Bone marrow (tissue), 2 donors: Measurements from ENCODE around the gene FAM185A.
"Not testable (repeated sequence)": the region's sequence is repeated elsewhere in the genome, so short reads cannot be mapped to it uniquely, and the experiment has no call there.

Experiments used
- DNase-seq, 2 donors: peaks; one replicate each; lab custom pipeline; 2025; lab: John Stamatoyannopoulos, UW

Gene FAM185A

DNA sequence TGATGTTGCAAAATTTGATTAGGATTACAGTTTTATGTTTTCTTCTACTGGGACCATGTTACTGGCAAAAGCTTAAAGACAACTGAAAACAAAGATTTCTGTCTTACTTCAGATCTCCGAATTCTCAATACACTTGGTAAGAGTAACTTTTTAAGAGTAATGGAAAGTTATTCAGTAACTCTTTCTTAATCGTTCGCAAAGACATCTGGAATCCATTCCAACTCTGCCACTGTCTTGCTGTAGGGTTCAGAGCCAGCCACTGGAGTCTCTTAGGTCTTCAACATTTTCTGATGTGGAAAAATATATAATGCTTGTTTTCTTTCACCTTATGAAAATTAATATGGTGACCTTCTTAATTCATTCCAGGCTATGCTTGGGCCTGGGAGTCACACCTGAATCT, 29.9 kb downstream of the FAM185A start:
- DNase-seq: not testable (repeated sequence)

DNA sequence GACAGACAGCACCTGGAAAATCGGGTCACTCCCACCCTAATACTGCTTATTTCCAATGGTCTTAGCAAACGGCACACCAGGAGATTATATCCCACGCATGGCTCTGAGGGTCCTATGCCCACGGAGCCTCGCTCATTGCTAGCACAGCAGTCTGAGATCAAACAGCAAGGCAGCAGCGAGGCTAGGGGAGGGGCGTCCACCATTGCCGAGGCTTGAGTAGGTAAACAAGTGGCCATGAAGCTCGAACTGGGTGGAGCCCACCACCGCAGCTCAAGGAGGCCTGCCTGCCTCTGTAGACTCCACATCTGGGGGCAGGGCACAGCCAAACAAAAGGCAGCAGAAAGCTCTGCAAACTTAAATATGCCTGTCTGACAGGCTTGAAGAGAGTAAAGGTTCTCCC, 32.1 kb downstream of the FAM185A start:
- not testable (repeated sequence) for DNase-seq

DNA sequence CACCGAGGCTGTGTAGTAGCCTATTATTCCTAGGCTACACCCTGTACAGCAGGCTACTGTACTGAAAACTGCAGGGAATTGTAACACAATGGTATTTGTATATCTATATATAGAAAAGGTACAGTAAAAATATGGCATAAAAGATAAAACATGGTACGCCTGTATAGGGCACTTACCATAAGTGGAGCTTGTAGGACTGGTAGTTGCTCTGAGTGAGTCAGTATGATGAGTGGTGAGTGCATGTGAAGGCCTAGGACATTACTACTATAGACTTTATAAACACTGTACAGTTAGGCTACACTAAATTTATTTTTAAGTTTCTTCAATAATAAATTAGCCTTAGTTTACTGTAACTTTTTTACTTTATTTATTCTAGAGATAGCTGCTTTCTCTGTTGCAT, 40.0 kb downstream of the FAM185A start:
- not testable (repeated sequence) for DNase-seq

DNA sequence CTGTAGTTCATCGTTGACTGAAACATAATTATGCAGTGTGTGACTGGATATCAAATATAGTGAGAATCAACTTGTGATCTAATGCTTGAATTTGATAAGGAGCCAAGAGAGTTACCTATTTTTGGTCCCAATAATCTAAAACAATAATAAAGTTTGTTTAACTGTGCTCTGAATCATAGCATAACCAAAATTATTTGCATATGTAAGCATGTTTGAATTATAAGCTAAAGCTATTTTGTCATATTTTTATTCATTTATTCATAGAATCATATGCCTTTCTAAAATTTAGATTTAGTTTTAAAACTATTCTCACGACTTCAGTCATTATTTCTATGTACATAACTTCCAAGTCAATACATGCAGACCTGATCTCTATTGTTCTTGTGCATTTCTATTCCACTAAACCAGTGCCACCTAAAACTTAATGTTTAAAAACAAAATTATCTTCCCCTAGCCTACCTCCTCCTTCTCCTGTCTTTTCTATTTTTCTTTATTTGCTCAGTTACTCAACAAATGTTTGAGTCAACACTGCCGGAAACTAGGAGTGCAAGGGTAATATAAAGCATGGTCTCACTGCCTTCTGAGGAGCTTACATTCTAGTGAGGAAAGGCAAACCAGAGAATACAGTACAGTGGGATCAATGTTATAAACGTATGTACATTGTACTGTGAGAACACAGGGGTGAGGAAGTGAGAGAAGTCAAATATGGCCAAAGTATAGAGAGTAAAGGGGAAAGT, 41.7 kb downstream of the FAM185A start:
- DNase-seq: not testable (repeated sequence)

DNA sequence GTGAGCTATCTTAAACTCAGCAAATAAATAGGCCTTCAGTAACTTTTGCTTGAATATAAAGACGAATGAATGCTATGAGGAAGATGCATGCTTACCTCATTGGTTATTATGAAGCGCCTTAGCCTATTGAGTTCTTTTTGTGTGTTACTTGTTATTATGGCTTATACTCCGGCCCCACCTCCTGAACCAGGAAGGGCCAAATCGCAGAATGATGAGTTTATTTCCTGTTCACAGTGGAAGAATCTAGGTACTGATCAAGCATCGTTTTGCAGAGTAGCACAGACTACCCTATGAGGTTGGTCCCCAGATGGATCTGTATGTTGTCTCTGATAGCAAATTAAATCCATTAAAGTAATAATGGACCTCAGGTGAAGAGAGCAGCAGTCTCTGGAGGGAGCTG, 42.6 kb downstream of the FAM185A start:
- DNase-seq: not testable (repeated sequence)

DNA sequence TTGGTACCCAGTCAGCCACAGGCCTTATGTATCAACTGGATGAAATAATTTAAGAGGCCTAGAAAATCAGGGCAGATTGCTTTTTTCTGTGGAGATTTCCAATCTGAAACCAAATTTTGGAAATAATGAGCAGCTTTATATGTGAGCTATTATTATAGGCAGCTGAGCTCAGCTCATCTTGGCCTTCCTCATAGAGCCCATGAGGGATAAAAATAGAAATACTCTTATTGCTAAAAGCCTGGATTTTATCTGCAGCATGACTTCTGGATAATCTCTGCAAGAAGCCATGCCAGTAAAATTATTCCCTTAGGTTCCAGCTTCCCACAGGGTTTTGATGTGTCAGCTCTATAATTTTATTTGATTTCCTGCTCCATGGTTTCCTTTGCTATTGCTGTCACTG, 43.0 kb downstream of the FAM185A start:
- not testable (repeated sequence) for DNase-seq

DNA sequence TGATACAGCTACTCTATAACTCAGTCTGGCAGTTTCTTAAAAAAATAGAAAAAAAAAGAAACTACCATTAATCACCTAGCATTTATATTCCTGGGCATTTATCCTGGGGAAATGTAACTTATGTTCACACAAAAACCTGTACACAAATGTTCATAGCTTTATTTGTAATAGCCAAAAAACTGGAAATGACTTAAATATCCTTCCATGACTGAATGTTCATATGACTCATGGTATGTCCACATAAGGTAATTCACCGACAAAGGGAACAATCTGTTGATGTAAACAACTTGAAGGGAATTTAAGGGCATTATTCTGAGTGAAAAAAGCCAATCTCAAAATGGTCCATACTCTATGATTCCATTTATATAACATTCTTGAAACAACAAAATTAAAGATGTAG, 45.8 kb downstream of the FAM185A start:
- not testable (repeated sequence) for DNase-seq

DNA sequence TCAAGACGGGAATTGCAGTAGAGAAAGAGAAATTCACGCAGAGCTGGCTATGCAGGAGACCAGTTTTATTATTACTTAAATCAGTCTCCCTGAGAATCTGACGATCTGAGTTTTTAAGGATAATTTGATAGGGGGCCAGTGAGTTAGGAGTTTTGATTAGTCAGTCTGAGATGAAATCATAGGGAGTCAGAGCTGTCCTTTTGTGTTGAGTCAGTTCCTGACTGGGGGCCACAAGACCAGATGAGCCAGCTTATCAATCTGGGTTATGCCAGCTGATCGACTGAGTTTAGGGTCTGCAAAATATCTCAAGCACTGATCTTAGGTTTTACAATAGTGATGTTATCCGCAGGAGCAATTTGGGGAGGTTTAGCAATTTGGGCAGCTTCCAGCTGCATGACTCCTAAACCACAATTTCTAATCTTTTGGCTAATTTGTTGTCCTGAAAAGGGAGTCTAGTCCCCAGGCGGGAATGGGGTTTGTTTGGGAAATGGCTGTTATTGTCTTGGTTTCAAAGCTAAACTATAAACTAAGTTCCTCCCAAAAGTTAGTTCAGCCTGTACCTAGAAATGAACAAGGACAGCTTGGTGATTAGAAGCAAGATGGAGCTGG, 47.3 kb downstream of the FAM185A start:
- DNase-seq: not testable (repeated sequence)

DNA sequence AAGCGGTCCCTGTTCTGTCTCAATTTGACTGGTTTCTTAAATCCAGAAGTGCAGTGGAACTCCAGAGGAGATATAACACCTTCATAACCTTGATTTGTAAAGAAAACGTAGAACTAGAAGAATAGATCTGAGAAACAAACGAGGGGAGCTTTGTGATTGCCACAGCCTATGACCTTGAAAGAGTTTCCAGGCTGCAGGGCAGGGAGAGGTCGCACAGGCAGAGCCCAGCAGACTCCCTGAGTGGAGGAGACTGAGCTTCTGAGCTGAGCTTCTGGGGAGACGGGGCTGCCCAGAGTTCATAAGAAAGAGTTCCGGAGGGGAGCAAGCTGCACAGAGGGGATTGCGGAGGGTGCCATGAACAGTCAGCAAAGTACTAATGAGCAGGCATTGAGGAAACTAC, 57.8 kb downstream of the FAM185A start:
- DNase-seq: no peak

DNA sequence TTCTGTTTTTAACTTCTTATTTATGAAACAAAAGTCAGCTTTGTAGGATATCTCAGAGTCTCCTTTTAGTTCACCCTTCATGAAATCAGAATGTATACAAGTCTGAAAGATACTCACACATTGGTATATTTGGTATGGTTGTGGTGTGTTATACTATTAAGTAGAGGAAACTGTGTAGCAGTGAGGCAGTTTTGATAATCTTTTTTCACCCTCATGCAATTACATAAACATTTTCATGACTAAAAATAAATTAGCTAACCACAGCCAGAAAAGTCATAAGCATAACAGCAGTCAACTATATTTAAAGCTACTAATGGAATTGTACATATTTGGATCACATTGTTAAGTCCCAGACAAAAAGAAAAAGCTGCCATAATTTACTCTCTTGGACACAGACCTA, 62.1 kb downstream of the FAM185A start:
- no peak for DNase-seq

DNA sequence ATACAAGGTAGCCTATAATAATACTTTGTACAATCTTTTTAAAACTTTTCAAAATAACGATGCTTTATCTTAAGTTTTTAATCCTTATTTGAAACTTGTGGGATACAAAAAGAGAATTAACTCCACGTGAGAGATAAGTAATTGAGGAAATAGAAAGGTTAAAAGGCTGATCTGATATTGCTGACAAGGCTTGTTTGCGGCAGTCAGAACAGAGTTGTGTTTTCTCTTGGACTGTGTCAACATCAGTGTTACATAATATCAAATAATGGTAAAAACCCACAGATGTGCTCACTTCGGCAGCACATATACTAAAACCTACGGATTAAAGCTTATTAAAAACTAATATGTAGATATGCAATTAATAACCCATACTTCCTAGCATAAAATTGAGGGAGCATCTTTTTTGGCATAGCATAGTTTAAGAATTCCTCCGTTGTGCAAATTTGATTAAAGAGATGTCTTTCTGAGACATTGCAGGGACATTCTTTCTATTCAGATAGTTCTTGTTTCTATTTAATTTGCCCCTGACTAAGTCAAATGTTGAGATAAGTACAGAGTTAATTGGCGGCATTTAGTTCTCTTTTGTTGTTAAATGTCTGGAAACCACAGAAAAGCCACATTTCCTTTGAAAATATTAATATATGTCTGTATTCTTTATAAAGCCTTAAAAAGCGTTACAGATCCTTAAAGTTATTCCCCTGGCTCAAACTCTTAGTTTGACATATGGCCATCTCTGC, 63.3 kb downstream of the FAM185A start:
- DNase-seq: no peak

DNA sequence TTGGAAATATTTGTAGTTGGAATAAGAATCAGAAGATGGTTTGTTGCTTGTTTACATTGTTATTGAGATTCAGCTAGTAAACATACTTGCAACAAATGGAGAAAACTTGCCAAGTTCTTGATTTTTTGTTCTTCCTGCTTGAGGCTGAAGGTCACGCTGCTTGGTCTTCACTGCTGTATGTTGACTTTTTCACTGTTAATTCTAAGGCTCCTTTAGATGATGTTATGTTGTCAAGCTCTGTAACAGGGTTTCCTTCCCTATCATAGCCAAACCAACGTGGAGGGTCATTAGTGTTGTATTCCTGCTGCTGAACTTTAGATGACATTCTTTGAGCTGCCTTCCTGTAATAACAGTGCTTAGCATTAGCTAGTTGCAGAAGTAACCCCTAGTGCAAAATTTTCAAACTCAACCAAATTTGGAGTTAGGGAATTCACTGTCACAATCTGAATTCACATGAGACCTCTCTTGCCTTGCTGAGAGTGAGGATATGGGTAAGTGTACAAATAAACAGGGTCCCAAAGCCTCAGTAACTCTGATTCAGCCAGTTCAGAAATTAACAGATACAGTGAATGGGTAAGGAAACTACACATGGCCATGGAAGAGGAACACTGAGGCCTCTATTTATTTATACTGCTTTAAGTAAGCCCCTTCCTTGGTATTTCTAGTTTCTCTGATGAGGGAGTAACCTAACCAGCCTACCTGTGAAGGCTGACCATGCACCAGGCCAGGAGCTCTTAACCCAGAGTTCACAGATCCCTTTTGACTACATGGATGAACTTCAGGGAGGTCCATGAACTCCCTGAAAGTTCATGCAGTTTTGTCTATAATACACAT, 64.6 kb downstream of the FAM185A start:
- DNase-seq: no peak

DNA sequence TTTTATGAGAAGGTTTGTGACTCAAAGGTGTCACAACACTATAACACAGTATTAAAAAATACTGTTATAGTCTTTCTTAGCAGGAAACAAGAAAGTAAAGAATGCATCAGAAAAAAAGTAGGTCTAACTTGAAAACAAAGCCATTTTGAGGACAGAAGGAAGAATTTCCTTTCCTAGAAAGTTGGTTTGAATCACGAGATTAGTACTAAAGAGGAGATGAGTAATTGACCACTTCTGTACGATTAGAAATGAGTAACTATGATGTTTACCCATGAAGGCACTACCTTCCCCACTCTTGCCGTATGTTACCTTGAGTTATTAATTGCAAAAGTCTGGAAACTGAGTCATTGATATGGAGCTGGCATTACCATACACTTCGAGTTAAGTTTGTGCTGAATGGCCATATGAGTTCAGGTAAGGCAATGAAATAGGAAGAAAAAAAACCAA, 65.2 kb downstream of the FAM185A start:
- no peak for DNase-seq

DNA sequence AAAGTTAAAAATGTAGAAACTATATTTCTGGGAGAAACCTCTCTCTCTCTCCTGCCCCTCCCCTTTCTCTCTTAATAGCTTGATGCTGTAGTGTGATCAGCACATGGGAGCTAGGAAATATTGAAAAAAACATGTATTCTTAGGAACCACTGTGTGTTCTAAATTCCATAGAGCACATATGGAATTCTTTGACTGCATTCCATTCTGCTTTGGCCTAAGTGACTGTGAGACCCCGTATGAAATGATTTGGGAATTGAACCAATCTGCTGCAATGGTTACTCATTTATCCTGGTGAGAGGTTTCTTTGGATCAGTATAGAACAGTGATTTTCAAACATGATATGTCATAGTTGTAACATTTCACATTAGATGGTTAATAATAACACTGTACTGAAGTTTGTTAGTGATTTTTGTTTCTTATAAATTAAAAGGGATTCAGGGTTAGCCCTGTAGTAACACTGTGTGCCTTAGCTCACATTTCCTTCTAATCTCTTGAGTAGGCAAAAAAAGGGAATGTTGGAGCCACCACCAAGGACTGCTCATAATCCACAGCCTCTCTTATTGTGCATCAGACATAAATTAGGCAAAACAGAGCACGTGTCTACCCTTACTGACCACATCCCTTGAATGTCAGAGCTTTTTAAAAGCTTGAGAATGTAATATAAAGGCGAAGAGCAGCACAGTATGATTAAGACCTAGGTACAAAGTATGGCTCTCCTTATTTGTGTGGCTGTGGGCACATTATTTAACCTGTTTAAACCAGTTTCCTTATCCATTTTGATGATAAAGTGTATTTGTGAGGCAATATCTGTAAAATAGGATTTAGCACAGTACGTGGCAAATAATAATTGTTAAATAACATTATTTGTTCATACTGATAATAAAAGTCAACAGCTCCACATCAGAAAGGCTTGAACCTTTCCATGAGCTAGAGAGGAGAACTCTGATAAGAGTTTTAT, 69.1 kb downstream of the FAM185A start:
- no peak for DNase-seq

DNA sequence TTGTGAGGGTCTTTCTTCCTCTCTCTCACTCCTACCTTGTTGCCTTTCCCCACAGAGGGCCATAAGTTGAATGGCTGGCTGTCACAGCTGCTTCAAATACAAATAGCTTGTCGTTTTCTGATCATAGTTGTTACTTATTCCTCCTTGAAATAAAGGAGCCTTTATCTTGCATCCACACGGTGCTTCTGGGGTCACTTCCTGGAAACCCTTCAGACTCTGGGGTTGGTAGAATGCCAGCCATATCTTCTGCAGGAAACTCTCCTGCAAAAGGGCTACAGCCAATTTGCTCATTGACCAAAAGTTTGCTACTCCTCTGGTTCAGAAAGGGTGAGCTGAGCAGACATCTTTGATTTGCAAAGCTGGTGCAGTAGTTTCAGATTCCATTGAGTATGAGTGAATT, 70.4 kb downstream of the FAM185A start:
- DNase-seq: no peak

DNA sequence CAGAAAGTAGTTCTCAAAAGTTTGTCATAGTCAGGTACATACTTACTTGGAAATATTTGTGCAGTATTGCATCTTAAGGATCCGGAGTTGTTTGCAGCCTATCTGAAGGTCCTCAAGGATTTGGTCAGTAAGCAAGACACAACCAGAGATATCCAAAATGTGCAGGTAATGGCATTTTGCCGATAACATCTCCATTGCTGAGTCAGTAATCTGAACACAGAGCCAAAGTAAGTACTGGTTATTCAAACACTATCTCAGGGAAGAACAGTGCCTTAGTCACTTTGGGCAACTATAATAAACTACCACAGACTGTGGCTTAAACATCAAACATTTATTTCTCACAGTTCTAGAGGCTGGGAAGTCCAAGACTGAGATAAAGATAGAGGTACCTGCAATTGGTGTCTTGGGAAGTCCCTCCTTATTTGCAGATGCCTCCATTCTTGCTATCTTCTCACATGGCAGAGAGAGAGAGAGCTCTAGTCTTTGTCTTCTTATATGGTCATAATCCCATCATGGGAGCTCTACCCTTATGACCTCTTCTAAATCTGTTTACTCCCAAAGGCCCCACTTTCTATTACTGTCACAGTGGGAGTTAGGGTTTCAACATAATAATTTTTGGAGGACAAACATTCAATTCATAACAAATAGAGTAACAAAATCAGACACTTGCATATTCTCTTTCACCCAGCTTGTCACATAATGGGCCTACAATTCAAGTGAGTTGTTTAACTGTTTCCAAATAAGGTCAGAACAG, 73.4 kb downstream of the FAM185A start:
- DNase-seq: no peak

DNA sequence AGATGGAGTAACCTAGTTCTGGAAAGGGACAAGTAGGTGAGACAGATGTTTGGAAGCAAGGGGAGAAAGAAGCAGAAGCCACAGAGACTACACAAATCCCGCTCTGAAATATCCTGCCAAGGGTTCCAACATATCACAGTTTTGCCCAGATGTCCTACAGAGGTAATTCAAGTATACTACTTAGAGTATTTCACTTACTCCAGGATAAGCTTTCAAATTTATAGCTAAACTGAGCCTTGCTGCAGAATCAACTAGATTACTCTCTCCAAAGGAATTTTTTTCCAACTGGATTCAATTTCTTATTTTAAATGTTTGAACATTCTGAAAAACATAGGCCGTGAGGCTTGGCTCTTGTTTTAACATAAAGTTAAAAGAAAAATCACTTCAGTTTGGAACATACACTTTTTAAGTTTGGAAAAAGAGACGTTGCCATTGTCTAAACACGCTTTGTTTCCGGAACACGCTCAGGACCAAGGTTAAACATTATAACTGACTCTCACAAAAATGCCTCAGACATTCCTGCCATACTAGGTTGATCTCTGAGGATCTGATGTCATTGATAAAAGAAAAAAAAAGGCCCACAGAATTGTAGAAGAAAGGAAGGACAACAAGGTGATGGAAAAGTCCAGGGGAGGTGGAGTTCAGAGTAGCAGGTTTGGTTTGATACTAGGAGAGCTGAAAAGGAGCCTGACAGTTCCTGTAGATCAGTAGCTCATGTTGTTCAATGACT, 74.8 kb downstream of the FAM185A start:
- no peak for DNase-seq

DNA sequence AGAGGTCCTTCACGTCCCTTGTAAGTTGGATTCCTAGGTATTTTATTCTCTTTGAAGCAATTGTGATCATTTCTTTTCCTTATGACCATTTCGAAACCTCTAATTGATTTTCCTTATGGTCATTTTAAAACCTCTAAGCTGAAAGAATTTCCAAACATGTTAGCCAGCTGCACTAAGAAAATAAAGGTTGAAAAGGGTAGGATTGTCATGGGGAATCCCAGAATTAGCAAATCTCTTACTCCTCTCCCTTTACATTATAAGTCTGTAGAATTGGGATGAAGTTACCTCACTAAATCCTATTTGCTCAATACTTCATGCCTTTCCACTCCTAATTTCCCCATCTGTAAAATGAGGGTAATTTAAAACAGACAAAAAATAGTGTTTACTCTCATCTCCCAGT, 79.5 kb downstream of the FAM185A start:
- no peak for DNase-seq

DNA sequence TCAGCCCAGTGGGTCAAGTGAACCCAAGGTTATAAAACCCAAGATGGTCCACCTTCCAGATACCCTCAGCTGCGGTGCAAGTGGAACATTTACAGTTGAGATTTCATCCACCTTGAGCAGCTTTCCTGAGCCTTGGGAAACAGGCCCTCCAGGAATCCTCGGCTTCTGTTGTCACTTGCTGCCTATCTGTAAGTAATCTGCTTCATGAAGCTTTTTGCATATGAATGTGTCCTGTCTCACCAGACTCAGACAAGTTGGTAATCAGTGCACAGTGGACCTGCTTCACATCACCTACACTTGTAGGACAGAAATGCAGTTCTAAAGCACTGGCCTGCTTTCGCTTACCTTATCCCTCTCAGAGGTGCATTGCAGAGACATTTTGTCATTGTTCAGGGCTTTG, 80.3 kb downstream of the FAM185A start:
- DNase-seq: no peak

DNA sequence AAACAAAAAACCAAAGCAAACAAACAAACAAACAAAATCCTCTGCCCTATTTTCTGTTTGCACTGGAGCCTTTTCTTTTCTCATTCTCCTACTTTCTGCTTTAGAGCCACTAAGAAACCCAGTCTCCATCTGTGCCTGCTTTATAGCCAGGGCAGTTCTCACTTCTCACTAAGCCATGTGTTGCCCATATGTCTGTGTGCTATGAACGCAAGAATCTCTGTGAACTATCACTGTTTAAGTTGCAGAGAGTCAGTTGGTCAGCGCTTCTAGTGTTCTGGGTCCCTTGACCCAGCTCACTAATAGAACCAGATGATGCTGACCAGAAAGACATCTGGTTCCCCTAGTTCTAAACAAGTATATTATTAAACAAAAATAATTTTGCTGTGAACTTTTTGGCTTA, 81.4 kb downstream of the FAM185A start:
- DNase-seq: no peak
